Gastrocnemius medialis (tissue), 4 donors: ENCODE results near the gene DLG1. TPM values are rescaled to one million over a fixed set of nuclear protein-coding genes. Genes with fewer than 3 reads are reported as not detected.

ENCODE experiments used
- ATAC-seq, 2 donors: fragments of 150-250 bp; one replicate each; pipeline ENCODE4 v1.9.1; 2016
- DNase-seq, 2 donors: peaks; one replicate each; pipeline ENCODE4 v3.0.0-alpha.2; 2019
- H3K27ac ChIP-seq, 4 donors: fragments of 200-600 bp; sonication (generic); 1 replicate in 1 of 4; 2 replicates in 3 of 4; pipeline ENCODE4 v1.5.1; 2016 to 2018; ENCODE audit warnings: mild to moderate bottlenecking in 2 of 4, moderate library complexity in 1 of 4
- H3K27me3 ChIP-seq, 3 donors: fragments of 200-600 bp; sonication (generic) in 2 of 3; 1 replicate in 1 of 3; 2 replicates in 2 of 3; pipeline versions ENCODE4 v1.5.1 to v1.6.0; 2016 to 2019; ENCODE audit warnings: mild to moderate bottlenecking in 1 of 3, moderate library complexity in 1 of 3
- H3K36me3 ChIP-seq, 2 donors: fragments of 200-600 bp; sonication (generic) in 1 of 2; one replicate each; pipeline ENCODE4 v1.5.1; 2017 to 2018
- H3K4me1 ChIP-seq, 2 donors: fragments of 200-600 bp; sonication (generic) in 1 of 2; one replicate each; pipeline ENCODE4 v1.5.1; 2016 to 2017; ENCODE audit warnings: mild to moderate bottlenecking in 2 of 2
- H3K4me3 ChIP-seq, 4 donors: fragments of 200-600 bp; sonication (generic) in 3 of 4; 1 replicate in 1 of 4; 2 replicates in 3 of 4; pipeline ENCODE4 v1.5.1; 2016 to 2019; ENCODE audit warnings: mild to moderate bottlenecking in 2 of 4
- H3K9me3 ChIP-seq, 3 donors: fragments of 200-600 bp; sonication (generic) in 2 of 3; 1 replicate in 1 of 3; 2 replicates in 2 of 3; pipeline ENCODE4 v1.5.1; 2016 to 2019
- POLR2A ChIP-seq, 2 donors: fragments of 450-650 bp; IDR thresholded peaks; one replicate each; pipeline ENCODE4 v1.6.1; 2017; ENCODE audit warnings: antibody characterized with exemption in 2 of 2, mild to moderate bottlenecking in 2 of 2, moderate library complexity in 2 of 2
- in situ Hi-C, 4 donors: fragments of 200-750 bp; cut with MboI; loops; one replicate each; pipeline versions ENCODE4 v1.15.0 to v1.8.0; 2017; ENCODE audit warnings: low sequenced_read_pairs in 4 of 4
- intact Hi-C: fragments of 100-400 bp; cut with DNase I; formaldehyde crosslinking; loops from one replicate; pipeline ENCODE4 v1.15.1; 2023; ENCODE audit warnings: low total_unique reads
- total RNA-seq, 4 donors: library from RNA; depleted of rRNA; stranded (reverse); fragments of >200 nt; gene quantifications; one replicate each; pipeline versions ENCODE4 v1.1.0 to v1.2.3, GENCODE V29; 2016
- TF ChIP-seq, protein P1 (sequence below), 5 experiments: fragments of 450-650 bp in 3 of 5; fragments of 200-600 bp in 2 of 5; sonication (generic) in 2 of 5; IDR thresholded peaks in 4 of 5; conservative IDR thresholded peaks in 1 of 5; 1 replicate in 4 of 5; 2 replicates in 1 of 5; pipeline ENCODE4 v1.5.1; 2016 to 2019; ENCODE audit warnings: antibody characterized with exemption in 5 of 5, mild to moderate bottlenecking in 3 of 5, moderate library complexity in 3 of 5

The DLG1 gene
- total RNA-seq, 4 donors from 2014 or later: 41.4 to 112 (median 61.1) TPM

DNA sequence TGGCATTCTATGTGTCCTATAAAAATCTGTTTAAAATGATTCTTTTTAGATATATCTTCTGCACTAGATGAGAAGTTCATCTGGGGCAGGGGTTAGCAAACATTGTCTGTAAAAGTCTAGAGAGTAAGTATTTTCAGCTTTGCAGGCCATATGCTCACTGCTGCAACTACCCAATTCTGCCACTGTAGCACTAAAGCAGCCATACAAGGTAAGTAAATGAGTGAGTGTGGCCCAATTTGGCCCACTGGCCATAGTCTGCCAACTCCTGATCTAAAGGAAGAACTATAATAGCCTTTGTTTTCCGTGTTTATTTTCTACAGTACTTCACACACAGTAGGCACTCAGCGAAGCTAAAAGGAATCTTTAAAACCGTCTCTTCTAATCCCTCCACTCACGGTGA, 42.3 kb downstream of the DLG1 start:
- H3K36me3 ChIP-seq: no peaks in the 10 kb centered on the region
- H3K27ac ChIP-seq: no peak overlapping the region
- intact Hi-C loops: loop anchor here (1.0 to 5.0 kb wide), 2 partner anchors 121 to 254 kb away; no protein-coding TSS in a partner anchor
- no peak for TF ChIP-seq POLR2A (IDR thresholded peaks at IDR 0.05)
- TF ChIP-seq, protein P1, sequence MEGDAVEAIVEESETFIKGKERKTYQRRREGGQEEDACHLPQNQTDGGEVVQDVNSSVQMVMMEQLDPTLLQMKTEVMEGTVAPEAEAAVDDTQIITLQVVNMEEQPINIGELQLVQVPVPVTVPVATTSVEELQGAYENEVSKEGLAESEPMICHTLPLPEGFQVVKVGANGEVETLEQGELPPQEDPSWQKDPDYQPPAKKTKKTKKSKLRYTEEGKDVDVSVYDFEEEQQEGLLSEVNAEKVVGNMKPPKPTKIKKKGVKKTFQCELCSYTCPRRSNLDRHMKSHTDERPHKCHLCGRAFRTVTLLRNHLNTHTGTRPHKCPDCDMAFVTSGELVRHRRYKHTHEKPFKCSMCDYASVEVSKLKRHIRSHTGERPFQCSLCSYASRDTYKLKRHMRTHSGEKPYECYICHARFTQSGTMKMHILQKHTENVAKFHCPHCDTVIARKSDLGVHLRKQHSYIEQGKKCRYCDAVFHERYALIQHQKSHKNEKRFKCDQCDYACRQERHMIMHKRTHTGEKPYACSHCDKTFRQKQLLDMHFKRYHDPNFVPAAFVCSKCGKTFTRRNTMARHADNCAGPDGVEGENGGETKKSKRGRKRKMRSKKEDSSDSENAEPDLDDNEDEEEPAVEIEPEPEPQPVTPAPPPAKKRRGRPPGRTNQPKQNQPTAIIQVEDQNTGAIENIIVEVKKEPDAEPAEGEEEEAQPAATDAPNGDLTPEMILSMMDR (IDR thresholded peaks at IDR 0.05 in 4 of 5, conservative IDR thresholded peaks at IDR 0.05 in 1 of 5): no peak
- in situ Hi-C loops: loop anchor here in 3 of 4 donors (5.0 to 10.0 kb wide), 3 partner anchors 199 to 256 kb away; no protein-coding TSS in a partner anchor
- no peak for ATAC-seq
- H3K4me3 ChIP-seq: no peak overlapping the region
- H3K27me3 ChIP-seq: no peaks in the 10 kb centered on the region
- peaks cover 44 to 45% of the 10 kb centered on the region in 2 donors for H3K4me1 ChIP-seq
- H3K9me3 ChIP-seq: no peaks in the 10 kb centered on the region
- DNase-seq: no peak

DNA sequence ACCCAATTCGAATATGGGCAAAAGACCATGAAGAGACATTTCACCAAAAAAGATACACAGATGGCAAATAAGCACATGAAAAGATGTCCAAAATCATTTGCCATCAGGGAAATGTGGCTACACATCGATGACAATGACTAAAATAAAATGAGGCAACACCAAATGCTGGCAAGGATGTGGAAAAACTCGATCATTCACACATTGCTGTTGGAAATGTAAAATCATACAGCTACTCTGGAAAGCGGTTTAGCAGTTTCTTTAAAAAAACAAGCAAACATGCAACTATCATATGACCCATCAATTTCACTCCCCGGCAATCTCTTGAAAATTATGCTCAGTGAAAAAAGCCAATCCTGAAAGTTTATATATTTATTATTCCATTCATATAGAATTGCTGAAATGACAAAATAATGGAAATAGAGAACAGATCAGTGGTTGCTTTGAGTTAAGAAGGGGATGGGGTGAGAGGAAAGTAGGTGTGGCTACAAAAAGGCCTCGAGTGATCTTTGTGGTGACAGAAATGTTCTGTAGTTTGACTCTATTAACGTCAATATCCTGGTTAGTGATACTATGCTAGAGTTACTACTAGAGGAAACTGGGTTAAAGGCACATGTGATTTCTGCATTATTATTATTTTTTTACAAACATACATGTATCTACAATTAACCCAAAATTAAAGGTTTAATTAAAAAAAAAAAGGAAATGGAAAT, 45.0 kb downstream of the DLG1 start:
- H3K4me3 ChIP-seq: no peak overlapping the region
- H3K9me3 ChIP-seq: peaks cover 0 to 8% (median 0%) of the 10 kb centered on the region in 3 donors
- in situ Hi-C loops: loop anchor here in 3 of 4 donors (5.0 to 10.0 kb wide), 3 partner anchors 201 to 259 kb away; no protein-coding TSS in a partner anchor
- DNase-seq (no peak), ATAC-seq (no peak)
- TF ChIP-seq, protein P1 (IDR thresholded peaks at IDR 0.05 in 4 of 5, conservative IDR thresholded peaks at IDR 0.05 in 1 of 5): no peak
- no peak for TF ChIP-seq POLR2A (IDR thresholded peaks at IDR 0.05)
- no peaks in the 10 kb centered on the region for H3K27me3 ChIP-seq
- peaks cover 20 to 23% of the 10 kb centered on the region in 2 donors for H3K4me1 ChIP-seq
- no peaks in the 10 kb centered on the region for H3K36me3 ChIP-seq
- H3K27ac ChIP-seq: no peak overlapping the region
- intact Hi-C loops: no loop called here

DNA sequence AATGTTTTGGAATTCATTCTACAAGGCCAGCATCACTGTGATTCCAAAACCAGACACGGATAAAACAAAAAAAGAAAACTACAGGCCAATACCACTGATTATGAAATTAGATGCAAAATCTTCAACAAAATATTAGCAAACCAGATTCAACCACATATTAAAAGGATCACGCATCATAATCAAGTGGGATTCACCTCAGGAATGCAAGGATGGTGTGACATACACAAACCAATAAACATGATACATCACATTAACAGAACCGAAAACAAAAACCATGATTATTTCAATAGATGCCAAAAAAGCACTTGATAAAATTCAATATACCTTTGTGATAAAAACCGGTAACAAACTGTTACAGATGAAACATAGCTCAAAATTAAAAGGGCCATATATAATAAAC, 48.9 kb downstream of the DLG1 start:
- no peak overlapping the region for H3K27ac ChIP-seq
- in situ Hi-C loops (no loop called here), intact Hi-C loops (no loop called here)
- no peak for TF ChIP-seq POLR2A (IDR thresholded peaks at IDR 0.05)
- TF ChIP-seq, protein P1 (IDR thresholded peaks at IDR 0.05 in 4 of 5, conservative IDR thresholded peaks at IDR 0.05 in 1 of 5): no peak
- H3K27me3 ChIP-seq: no peaks in the 10 kb centered on the region
- peaks cover 4 to 7% of the 10 kb centered on the region in 2 donors for H3K4me1 ChIP-seq
- H3K4me3 ChIP-seq: no peak overlapping the region
- H3K9me3 ChIP-seq: peaks cover 0 to 8% (median 0%) of the 10 kb centered on the region in 3 donors
- peaks cover 0 to under 1% of the 10 kb centered on the region in 2 donors for H3K36me3 ChIP-seq
- ATAC-seq: no peak
- DNase-seq: no peak

DNA sequence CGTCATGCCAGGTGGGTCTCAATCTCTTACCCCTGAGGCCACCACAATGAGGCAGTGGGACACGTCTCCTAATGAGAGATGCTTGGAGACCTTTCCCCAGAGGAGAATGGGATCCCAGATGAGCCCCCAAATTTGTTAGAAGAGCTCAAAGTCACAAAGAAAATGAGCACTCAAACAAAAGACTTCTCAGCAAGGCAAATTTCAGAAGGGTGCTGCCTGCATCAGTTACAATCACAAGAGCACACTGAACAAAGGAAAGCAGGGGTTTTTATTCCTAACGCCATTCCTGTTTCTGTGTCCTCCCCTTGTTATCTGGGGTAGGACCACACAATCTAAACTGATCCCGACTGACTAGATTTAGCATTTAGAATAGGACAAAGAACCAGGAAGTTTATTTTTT, 50.1 kb downstream of the DLG1 start:
- DNase-seq (no peak), ATAC-seq (no peak)
- Histone ChIP-seq H3K9me3 (peaks cover 0 to 10% (median 0%) of the 10 kb centered on the region in 3 donors), H3K4me3 (no peak overlapping the region), H3K36me3 (peaks cover 0 to 5% of the 10 kb centered on the region in 2 donors), H3K4me1 (no peaks in the 10 kb centered on the region), H3K27me3 (no peaks in the 10 kb centered on the region), H3K27ac (no peak overlapping the region)
- TF ChIP-seq, protein P1 (IDR thresholded peaks at IDR 0.05 in 4 of 5, conservative IDR thresholded peaks at IDR 0.05 in 1 of 5): no peak
- no peak for TF ChIP-seq POLR2A (IDR thresholded peaks at IDR 0.05)
- in situ Hi-C loops: no loop called here
- intact Hi-C loops: no loop called here
